ENCODE data around the gene TMEM178A. TPM values are rescaled to one million over a fixed set of nuclear protein-coding genes. Genes with fewer than 3 reads are reported as not detected.
A peak's percentile ranks its signal among the peaks of the same experiment; 100 is the strongest.

TMEM178A gene
- total RNA-seq, 2 experiments from 2014 or later, result not detected

- Mint-ChIP-seq H3K27me3 (peaks cover 19% of the 10 kb centered on the region), H3K27ac (no peak overlapping the region), H3K4me1 (no peaks in the 10 kb centered on the region), H3K4me3 (no peak overlapping the region), H3K9me3 (ENCODE audit: low read depth) (peaks cover 4% of the 10 kb centered on the region), H3K36me3 (no peaks in the 10 kb centered on the region)
- CTCF ChIA-PET, result no interaction called here
- DNase-seq (no peak), ATAC-seq (no peak)
These were observed 7.3 kb upstream of the TMEM178A start for GRCh38 chr2:39658371-39658770.

- ATAC-seq (no peak), DNase-seq (no peak)
- Mint-ChIP-seq H3K4me1 (no peaks in the 10 kb centered on the region), H3K27me3 (peaks cover 34% of the 10 kb centered on the region), H3K4me3 (no peak overlapping the region), H3K27ac (no peak overlapping the region), H3K9me3 (ENCODE audit: low read depth) (no peaks in the 10 kb centered on the region), H3K36me3 (no peaks in the 10 kb centered on the region)
- CTCF ChIA-PET, result no interaction called here
These were observed 5.7 kb upstream of the TMEM178A start for GRCh38 chr2:39659765-39660611.

GRCh38 chr2:39660612-39661236, 5.0 kb upstream of the TMEM178A start:
- Mint-ChIP-seq H3K4me3 (no peak overlapping the region), H3K27ac (no peak overlapping the region), H3K36me3 (no peaks in the 10 kb centered on the region), H3K4me1 (no peaks in the 10 kb centered on the region), H3K9me3 (ENCODE audit: low read depth) (no peaks in the 10 kb centered on the region), H3K27me3 (peaks cover 38% of the 10 kb centered on the region)
- ATAC-seq (no peak), DNase-seq (no peak)
- CTCF ChIA-PET, result no interaction called here

GRCh38 chr2:39661826-39662225, 3.9 kb upstream of the TMEM178A start:
- H3K36me3 Mint-ChIP-seq, result no peaks in the 10 kb centered on the region
- H3K27me3 Mint-ChIP-seq, result peaks cover 44% of the 10 kb centered on the region
- DNase-seq (no peak), ATAC-seq (no peak)
- H3K4me3 Mint-ChIP-seq, result no peak overlapping the region
- H3K27ac Mint-ChIP-seq, result no peak overlapping the region
- H3K9me3 Mint-ChIP-seq (ENCODE audit: low read depth), result no peaks in the 10 kb centered on the region
- CTCF ChIA-PET, result no interaction called here
- peaks cover 5% of the 10 kb centered on the region for H3K4me1 Mint-ChIP-seq

- H3K4me3 Mint-ChIP-seq, result no peak overlapping the region
- H3K9me3 Mint-ChIP-seq (ENCODE audit: low read depth), result no peaks in the 10 kb centered on the region
- CTCF ChIA-PET, result no interaction called here
These were observed 2.4 kb upstream of the TMEM178A start for GRCh38 chr2:39663187-39663930.

GRCh38 chr2:39664232-39664887, 1.4 kb upstream of the TMEM178A start:
- CTCF ChIA-PET, result no interaction called here
- H3K4me3 Mint-ChIP-seq, result no peak overlapping the region
- DNase-seq, result no peak
- H3K27me3 Mint-ChIP-seq, result peaks cover 69% of the 10 kb centered on the region
- no peak overlapping the region for H3K27ac Mint-ChIP-seq
- no peaks in the 10 kb centered on the region for H3K36me3 Mint-ChIP-seq
- ATAC-seq, result no peak
- H3K9me3 Mint-ChIP-seq (ENCODE audit: low read depth), result no peaks in the 10 kb centered on the region
- peaks cover 7% of the 10 kb centered on the region for H3K4me1 Mint-ChIP-seq

More at GRCh38 chr2:39663187-39663930, 2.4 kb upstream of the TMEM178A start:
- no peak for ATAC-seq
- Mint-ChIP-seq H3K36me3 (no peaks in the 10 kb centered on the region), H3K4me1 (peaks cover 7% of the 10 kb centered on the region), H3K27me3 (peaks cover 59% of the 10 kb centered on the region), H3K27ac (no peak overlapping the region)
- DNase-seq, result no peak

GRCh38 chr2:39664888-39665591, 677 bp upstream of the TMEM178A start:
- no peak for DNase-seq
- CTCF ChIA-PET, result no interaction called here
- ATAC-seq, result no peak
- Mint-ChIP-seq H3K9me3 (ENCODE audit: low read depth) (no peaks in the 10 kb centered on the region), H3K4me3 (no peak overlapping the region), H3K36me3 (no peaks in the 10 kb centered on the region), H3K4me1 (peaks cover 7% of the 10 kb centered on the region), H3K27me3 (peaks cover 76% of the 10 kb centered on the region), H3K27ac (no peak overlapping the region)

- CTCF ChIA-PET, result no interaction called here
- peak overlapping the region; percentile 13 for H3K4me3 Mint-ChIP-seq
These were observed 879 bp downstream of the TMEM178A start for GRCh38 chr2:39666491-39667101.

GRCh38 chr2:39667104-39667885, 1.6 kb downstream of the TMEM178A start:
- CTCF ChIA-PET, result no interaction called here
- Mint-ChIP-seq H3K27ac (no peak overlapping the region), H3K27me3 (peaks cover 85% of the 10 kb centered on the region), H3K4me1 (peaks cover 7% of the 10 kb centered on the region), H3K36me3 (no peaks in the 10 kb centered on the region), H3K9me3 (ENCODE audit: low read depth) (no peaks in the 10 kb centered on the region), H3K4me3 (peak overlapping the region; percentile 16)
- ATAC-seq (no peak), DNase-seq (no peak)

More at GRCh38 chr2:39666491-39667101, 879 bp downstream of the TMEM178A start:
- ATAC-seq (no peak), DNase-seq (no peak)
- peaks cover 83% of the 10 kb centered on the region for H3K27me3 Mint-ChIP-seq
- H3K4me1 Mint-ChIP-seq, result peaks cover 7% of the 10 kb centered on the region
- no peaks in the 10 kb centered on the region for H3K9me3 Mint-ChIP-seq (ENCODE audit: low read depth)
- H3K27ac Mint-ChIP-seq, result no peak overlapping the region
- no peaks in the 10 kb centered on the region for H3K36me3 Mint-ChIP-seq

- ATAC-seq (no peak), DNase-seq (no peak)
- CTCF ChIA-PET, result no interaction called here
- peaks cover 85% of the 10 kb centered on the region for H3K27me3 Mint-ChIP-seq
- no peak overlapping the region for H3K27ac Mint-ChIP-seq
- H3K36me3 Mint-ChIP-seq, result no peaks in the 10 kb centered on the region
- H3K9me3 Mint-ChIP-seq (ENCODE audit: low read depth), result no peaks in the 10 kb centered on the region
- no peak overlapping the region for H3K4me3 Mint-ChIP-seq
- peaks cover 7% of the 10 kb centered on the region for H3K4me1 Mint-ChIP-seq
These were observed 2.2 kb downstream of the TMEM178A start for GRCh38 chr2:39667886-39668276.

GRCh38 chr2:39668576-39669080, 2.9 kb downstream of the TMEM178A start:
- Mint-ChIP-seq H3K36me3 (no peaks in the 10 kb centered on the region), H3K27ac (no peak overlapping the region), H3K27me3 (peaks cover 81% of the 10 kb centered on the region), H3K4me3 (no peak overlapping the region), H3K9me3 (ENCODE audit: low read depth) (no peaks in the 10 kb centered on the region), H3K4me1 (peaks cover 7% of the 10 kb centered on the region)
- CTCF ChIA-PET, result no interaction called here
- DNase-seq, result no peak
- ATAC-seq, result no peak

- ATAC-seq, result no peak
- peaks cover 76% of the 10 kb centered on the region for H3K27me3 Mint-ChIP-seq
- no peak overlapping the region for H3K4me3 Mint-ChIP-seq
- DNase-seq, result no peak
- peaks cover 3% of the 10 kb centered on the region for H3K4me1 Mint-ChIP-seq
- CTCF ChIA-PET, result no interaction called here
- H3K36me3 Mint-ChIP-seq, result no peaks in the 10 kb centered on the region
- H3K27ac Mint-ChIP-seq, result no peak overlapping the region
- H3K9me3 Mint-ChIP-seq (ENCODE audit: low read depth), result no peaks in the 10 kb centered on the region
These were observed 5.9 kb downstream of the TMEM178A start for GRCh38 chr2:39671604-39672003.

Data from activated CD8-positive, alpha-beta memory T cell treated with anti-CD3 and anti-CD28 coated beads, Interleukin-2, amount 10 ng/mL, durations not matched to agents 7 days and 5 days (primary cell).